NCI-H2196 (cell line): ENCODE measurements around the gene PTPN1.

Experiments used
- DNase-seq: peaks from one replicate; lab custom pipeline; 2025; ENCODE audit not compliant: unreplicated experiment; lab: John Stamatoyannopoulos, UW

Gene PTPN1

GRCh38 chr20:50510706-50511542 is 741 bp downstream of the PTPN1 start:
- no peak for DNase-seq

GRCh38 chr20:50512323-50512722 is 2.1 kb downstream of the PTPN1 start:
- DNase-seq = no peak

- DNase-seq = no peak
Measured at GRCh38 chr20:50513169-50514034, 3.2 kb downstream of the PTPN1 start.

GRCh38 chr20:50514035-50514337 is 3.8 kb downstream of the PTPN1 start:
- no peak for DNase-seq

- DNase-seq = no peak
Measured at GRCh38 chr20:50514750-50515149, 4.6 kb downstream of the PTPN1 start.

GRCh38 chr20:50515471-50516106 is 5.4 kb downstream of the PTPN1 start:
- no peak for DNase-seq

GRCh38 chr20:50516180-50516934 is 6.2 kb downstream of the PTPN1 start:
- DNase-seq = no peak

GRCh38 chr20:50516935-50517816 is 7.0 kb downstream of the PTPN1 start:
- DNase-seq = no peak

GRCh38 chr20:50517817-50518154 is 7.6 kb downstream of the PTPN1 start:
- DNase-seq = no peak

GRCh38 chr20:50518270-50518721 is 8.1 kb downstream of the PTPN1 start:
- DNase-seq = no peak

- no peak for DNase-seq
Measured at GRCh38 chr20:50519036-50519762, 9.0 kb downstream of the PTPN1 start.

GRCh38 chr20:50520222-50520880 is 10.2 kb downstream of the PTPN1 start:
- DNase-seq = no peak

GRCh38 chr20:50521221-50522052 is 11.3 kb downstream of the PTPN1 start:
- DNase-seq = no peak

- no peak for DNase-seq
Measured at GRCh38 chr20:50522053-50522674, 12.0 kb downstream of the PTPN1 start.

GRCh38 chr20:50523552-50524167 is 13.5 kb downstream of the PTPN1 start:
- no peak for DNase-seq

GRCh38 chr20:50525681-50526080 is 15.5 kb downstream of the PTPN1 start:
- DNase-seq = no peak

GRCh38 chr20:50526403-50526989 is 16.3 kb downstream of the PTPN1 start:
- no peak for DNase-seq
